GM21528 (cell line): ENCODE results near the gene STARD3.

Experiments
- ATAC-seq: cut with Tn5 transposase; IDR thresholded peaks from one replicate; pipeline ENCODE4 v1.9.1; 2021; ENCODE audit warnings: mild to moderate bottlenecking, moderate library complexity; ENCODE audit not compliant: unreplicated experiment, low FRiP score

STARD3 gene

DNA sequence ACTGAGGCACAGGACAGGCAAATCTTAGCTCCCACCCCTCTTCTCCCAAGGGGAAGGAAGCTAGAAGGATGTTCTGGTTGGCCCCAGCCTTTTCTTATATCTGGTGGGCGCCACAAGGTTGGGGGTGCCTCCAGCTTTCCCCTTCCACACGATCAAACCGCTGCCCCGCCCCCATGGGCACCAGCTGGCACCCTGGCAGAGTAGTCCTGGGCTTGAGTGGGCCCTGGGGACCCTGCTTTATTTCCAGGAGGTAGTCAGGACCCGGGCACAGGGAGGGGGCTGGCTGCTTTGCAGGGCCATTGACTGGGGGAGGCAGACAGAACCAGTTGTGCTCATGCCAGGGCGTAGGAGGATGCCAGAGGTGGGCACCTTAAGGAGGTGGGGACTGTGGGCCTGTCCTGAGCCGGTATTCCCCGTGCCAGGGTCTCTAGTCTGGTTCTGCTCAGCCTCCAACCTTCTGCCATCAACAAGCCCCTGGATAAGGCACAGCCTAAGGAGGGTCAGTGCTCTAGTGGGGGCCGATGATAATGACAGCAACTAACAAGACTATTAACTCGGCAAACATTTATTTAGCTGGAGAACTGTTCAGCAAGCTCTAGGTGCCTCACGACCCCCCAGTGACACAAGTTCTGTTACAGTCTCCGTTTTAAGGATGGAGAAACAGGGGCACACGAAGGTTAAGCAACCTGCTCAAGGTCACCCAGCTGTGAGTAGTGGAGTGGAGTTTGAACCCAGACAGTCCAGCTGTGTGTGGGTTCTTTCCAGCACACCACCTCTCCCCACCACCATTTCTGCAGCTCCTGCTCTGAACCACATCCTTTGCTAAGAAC is 17.8 kb upstream of the STARD3 start:
- ATAC-seq = no peak

DNA sequence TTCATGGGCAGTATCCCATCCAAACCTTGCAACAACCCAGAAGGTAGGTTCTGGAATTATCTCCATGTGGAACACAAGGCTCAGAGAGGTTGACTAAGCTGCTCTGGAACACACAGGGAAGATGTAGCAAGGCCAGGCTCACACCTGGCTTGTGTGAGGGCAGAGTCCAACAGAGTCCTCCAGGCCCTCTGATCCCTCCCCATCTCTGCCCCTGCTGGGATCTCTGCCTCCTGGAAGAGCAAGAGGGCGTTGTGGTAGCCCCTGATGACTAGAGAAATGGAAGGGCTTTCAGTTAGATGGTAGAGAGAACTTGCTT is 17.2 kb upstream of the STARD3 start:
- ATAC-seq = no peak

DNA sequence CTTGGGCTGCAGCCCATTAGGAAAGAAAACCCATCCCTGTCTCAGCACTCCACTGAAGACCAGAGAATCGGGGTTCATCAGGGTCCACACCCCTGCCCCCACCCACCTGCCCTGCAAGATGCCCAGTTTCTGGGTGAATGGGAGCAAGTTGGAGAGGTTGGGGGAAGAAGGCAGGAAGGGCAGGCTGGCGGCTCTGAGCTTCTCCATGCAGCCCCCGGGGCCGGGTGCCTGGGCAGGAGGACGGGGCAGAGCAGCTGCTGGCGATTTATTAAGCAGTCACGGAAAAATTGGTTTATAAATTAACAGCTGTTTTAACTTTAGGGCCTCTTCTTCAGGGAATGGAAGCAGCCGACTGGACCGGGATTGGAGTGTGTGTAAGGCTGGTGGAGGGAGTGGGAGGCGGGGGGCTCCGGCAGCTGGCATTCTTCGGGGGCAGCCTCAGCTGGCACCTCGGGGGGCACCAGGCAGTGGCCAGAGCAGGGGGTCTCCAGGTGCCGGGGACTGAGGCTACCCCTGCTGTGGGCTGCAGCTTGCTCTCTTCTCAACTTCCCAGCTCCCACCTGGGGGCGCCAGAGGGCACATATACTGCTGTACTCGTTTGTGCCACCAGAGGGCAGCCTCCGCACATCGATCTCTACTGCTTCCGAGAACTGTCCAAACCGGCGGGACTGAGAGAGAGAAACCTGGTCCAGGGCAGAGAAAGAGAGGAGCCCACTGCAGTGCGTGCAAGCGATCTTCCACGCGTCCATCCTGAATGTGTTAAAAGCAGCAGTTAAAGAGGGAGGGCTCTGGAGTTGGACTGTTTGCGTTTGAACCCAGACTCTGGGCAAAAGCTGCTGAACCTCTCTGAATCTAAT is 15.2 kb upstream of the STARD3 start:
- no peak for ATAC-seq

DNA sequence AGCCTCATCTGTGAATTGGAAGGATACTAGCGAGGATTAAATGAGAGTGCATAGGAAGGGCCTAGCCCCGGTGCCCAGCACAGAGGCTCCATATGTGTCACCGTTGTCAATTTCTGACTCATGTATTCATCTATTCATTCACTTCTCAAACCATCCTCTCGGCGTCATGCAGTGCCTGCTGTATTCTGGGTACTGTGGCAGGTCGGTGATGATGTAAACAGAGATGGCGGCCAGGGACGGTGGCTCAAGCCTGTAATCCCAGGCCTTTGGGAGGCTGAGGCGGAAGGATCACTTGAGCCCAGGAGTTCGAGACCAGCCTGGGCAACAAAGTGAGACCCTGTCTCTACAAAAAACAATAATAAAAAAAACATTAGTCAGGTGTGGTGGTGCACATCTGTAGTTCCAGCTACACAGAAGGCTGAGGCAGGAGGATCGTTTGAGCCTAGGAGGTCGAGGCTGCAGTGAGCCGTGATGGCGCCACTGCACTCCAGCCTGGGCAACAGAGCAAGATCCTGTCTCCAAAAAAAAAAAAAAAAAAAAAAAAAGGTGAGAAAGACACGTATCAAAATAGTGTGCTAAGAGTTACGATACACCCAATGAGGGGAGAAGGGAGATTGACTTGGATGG is 14.5 kb upstream of the STARD3 start:
- ATAC-seq = no peak

DNA sequence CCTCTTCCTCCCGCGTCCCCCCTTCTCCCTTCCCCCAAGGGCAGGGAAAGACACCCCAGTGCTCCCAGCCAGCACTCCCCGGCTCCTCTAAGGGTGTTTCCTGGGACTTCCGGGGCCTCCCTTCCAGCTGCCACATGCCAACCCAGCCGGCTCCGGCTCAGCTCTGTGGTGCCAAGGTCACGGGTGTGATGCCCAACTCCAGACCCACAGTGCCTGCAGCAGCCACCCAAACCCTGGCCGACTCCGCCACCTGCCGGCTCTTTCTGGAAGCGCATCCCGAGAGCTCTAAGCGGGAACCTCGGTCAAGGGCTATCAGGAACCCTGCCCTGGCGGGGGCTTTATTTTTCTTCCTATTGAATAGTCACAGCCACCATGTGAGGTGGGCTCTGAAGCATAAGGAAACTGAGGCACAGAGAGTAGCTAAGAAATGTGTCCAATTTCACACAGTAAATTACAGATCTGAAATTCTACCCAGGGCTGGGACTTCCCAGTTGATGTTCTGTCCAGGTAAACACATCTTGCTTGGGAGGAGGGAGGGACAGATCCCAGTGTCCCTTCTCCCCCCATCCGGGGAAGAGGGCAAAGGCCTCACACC is 13.5 kb upstream of the STARD3 start:
- ATAC-seq = peak; percentile 60

DNA sequence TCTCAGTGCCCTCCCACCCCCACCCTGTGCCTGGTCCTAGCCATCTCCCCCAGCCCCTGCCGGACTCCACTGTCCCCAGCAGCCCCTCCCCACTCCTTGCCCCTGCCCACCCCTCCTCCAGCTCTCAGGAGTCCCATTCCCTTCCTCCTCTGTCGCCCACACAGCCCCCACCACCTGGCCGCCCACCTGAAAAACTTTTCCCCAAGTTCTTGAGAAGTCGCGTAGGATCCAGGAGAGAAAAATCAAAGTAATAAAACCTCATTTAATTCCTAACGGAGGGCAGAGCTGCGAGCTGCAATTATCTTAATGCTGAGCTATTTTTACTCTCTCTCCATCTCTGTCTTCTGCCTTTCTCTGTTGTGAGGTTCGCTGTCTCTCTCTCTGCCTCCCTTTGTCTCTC is 12.6 kb upstream of the STARD3 start:
- ATAC-seq = no peak

DNA sequence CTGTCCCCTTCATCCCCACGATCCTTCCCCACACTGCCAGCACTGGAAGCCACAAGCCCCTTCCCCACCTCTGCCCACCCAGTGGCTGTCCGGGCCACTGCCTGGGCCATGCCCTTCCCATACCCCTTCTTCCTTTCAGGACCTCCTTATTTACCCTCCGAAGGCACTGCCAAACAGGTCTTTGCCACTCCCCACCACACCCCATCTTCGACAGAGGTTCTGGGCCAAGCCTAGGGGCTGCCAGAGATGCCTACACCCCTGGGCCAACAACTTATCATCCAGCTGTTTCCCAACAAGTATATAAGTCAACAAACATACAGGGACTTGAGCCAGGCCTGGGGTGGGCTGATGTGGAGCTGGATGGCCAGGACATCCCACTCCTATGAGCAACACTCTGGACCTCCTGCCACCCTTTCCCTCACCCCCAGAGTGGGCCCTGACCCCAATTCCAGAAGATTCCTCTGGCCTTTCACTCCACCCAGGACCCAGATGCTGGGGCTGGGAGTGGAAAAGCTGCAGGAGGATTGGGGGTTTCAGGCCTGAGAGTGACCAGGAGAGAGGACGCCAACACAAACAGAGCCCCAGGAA is 11.7 kb upstream of the STARD3 start:
- no peak for ATAC-seq

DNA sequence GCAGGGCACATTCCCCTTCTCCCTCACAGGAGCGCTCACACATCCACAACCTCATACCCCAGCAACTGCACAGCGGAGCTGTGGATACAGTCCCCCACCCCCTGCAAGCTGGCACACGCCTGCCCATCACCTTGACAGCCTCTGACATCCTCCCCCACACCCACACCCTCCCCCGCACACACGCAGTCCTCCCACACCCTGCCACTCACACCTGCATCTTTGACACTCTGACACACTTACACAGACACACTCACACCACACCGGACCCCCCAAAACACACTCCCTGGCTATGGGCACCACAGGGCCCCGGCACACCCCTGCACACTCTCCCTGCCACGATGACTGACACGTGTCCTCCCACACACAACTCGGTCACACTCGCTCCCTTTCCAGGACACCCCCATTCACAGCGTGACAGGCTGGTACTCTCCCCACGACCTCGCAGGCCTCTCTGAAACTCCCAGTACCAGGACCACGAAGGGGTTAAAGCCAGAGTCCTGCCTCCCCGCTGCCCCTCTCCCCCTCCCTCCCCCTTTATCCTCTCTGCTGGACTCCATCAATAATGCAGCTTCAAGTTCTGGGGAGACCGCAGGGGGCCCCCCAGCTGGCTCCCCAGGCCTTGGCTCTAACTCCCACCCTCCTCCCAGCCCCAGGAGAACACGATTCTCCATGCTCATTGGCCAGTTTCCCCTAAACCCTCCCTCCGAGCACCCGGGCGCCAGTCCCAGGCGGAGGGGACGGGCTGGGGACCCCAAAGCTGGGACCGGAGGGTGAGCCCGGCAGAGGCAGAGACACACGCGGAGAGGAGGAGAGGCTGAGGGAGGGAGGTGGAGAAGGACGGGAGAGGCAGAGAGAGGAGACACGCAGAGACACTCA is 10.5 kb upstream of the STARD3 start, which contains the start of gene PPP1R1B:
Gene PPP1R1B, plus strand, starts transcription at position 782 of the 876 bp plus-strand sequence. CDS start 441 bp downstream, outside the sequence.
- ATAC-seq = no peak

DNA sequence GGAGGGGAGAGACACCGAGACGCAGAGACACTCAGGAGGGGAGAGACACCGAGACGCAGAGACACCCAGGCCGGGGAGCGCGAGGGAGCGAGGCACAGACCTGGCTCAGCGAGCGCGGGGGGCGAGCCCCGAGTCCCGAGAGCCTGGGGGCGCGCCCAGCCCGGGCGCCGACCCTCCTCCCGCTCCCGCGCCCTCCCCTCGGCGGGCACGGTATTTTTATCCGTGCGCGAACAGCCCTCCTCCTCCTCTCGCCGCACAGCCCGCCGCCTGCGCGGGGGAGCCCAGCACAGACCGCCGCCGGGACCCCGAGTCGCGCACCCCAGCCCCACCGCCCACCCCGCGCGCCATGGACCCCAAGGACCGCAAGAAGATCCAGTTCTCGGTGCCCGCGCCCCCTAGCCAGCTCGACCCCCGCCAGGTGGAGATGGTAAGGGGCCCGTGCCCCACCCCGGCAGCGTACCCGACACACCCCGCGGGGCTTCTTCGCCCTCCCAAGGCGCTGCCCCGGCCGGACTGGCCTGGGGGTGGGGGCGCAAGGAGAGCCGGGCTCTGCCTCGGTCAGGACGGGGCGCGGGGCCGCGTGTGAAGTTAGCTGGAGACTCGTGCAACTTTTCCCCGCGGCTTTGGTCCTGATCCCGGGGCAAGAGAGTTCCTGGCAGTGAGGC is 9.8 kb upstream of the STARD3 start:
- ATAC-seq = no peak

DNA sequence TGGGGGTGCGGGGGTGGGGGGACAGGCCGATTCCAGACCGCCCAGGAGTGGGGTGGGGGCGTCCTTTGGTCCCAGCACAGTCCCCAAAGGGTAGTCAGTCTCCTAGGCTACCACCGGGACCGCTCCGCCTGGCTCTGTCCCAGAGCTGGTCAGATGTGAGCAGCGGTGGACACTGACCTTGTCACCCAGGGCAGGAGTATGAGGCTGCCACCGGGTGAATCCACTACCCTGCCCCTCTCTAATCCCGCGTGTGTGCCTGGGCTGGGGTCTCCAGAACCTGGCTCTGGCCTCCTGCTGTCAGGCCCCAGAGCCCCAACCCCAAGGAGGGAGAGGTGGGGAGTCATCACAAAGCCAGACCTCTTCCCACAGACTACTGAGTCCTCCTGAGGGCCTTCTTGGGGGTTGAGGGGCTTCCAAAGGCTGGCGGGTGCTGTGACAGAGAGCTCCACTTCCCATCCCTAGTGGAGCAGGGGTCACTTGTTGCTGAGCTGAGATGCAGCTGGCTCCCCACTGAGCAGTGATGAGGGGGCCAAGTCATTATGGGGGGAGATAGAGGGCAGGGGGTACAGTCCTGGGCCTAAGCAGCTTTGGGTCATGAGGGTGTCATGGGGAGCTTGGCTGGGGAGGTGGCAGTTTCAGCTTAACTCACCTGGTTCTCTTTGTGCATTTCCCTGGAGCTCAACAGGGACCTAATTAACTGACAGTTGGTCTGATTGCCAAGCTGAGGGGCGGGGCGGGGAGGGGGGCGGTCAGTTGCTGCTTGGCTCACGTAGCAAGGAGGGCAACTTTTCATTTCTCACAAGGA is 9.0 kb upstream of the STARD3 start:
- no peak for ATAC-seq

DNA sequence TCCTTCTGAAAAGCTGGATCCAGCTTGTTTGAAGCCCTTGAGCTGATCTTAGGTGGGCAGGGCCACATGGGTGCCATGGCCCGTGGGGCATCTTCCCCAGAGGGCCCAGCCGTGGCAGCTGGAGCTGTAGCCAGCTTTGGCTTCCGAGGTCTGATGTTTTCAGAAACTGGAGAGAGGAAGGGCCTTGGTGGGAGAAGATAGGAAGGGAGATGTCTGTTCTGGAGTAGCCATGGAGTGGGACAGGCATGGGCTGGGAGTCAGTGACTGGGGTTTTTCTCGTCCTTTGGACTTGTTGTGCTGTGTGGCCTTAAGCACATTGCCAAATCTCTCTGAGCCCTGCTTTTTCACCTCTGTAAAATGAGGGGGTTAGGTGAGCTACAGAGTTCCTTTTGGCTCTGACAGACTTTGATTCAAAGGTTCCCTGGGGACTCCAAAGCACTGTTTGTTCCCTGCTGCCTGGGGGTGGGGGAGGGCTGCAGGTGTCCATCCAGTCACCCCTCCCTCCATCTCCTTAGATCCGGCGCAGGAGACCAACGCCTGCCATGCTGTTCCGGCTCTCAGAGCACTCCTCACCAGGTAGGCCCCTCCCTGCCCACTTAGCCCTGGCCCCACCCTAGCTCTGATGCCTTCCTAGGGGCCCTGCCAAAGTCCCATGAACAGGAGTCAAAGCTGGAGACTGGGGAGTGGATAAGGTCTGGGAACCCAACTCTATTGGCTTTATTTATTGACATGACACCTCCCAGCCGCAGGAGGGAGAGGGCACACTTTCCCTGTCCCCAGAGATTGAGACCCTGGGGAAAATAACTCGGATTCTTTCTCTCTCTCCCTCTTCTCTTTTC is 8.1 kb upstream of the STARD3 start:
- ATAC-seq = no peak

DNA sequence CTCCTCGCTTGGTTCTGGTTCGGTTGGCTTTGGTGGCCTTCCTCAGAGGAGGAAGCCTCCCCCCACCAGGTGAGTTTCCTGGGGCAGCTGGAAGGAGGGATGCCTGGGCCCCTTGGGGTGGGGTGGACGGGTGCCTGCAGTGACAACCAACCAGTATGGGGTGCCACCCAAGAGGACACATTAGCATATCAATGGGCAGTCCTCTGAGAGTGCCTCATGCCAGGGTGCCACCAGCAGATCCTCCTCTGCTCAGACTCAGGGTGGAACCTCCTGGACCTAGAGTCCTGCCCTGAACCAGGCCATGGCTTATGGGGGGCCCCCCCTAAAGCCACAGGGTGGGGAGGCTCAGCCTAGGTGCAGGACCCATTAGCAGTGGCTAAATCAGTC is 7.5 kb upstream of the STARD3 start:
- no peak for ATAC-seq

DNA sequence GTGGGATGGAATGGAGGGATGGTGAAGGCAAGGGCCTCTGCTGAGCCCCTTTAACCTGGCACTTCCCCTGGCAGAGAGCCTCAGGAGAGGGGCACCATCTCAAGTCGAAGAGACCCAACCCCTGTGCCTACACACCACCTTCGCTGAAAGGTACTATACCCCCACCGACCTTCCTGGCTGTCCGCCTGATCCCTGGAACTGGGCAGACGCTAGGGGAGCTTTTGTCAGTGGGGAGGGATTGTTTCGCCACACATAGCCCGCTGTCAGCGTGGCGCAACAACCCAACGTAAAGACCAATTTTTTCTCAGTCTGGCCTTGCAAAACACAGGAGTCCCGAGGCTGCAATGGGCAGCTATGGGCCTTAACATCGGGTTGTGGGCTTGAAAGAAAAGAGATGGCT is 7.0 kb upstream of the STARD3 start:
- ATAC-seq = no peak

DNA sequence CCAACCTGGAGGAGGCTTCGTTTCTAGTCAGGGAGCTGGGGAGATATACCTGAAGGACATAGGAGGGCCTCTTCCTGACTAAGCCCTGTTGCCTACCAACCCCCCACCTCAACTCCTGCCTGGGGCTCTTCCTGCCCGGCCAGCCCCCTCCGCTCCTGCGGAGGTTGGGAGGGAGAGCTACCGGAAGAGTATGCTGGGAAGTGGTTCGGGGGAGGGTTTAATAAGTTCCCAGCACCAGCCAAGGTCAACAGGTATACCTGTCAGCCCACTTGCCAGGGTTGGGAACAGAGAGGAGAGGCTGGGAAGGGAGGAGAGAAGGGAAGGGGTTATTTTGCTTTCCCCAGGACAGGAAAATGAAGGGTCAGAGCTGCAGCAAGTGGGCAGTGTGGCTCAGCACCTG is 5.5 kb upstream of the STARD3 start:
- ATAC-seq = no peak

DNA sequence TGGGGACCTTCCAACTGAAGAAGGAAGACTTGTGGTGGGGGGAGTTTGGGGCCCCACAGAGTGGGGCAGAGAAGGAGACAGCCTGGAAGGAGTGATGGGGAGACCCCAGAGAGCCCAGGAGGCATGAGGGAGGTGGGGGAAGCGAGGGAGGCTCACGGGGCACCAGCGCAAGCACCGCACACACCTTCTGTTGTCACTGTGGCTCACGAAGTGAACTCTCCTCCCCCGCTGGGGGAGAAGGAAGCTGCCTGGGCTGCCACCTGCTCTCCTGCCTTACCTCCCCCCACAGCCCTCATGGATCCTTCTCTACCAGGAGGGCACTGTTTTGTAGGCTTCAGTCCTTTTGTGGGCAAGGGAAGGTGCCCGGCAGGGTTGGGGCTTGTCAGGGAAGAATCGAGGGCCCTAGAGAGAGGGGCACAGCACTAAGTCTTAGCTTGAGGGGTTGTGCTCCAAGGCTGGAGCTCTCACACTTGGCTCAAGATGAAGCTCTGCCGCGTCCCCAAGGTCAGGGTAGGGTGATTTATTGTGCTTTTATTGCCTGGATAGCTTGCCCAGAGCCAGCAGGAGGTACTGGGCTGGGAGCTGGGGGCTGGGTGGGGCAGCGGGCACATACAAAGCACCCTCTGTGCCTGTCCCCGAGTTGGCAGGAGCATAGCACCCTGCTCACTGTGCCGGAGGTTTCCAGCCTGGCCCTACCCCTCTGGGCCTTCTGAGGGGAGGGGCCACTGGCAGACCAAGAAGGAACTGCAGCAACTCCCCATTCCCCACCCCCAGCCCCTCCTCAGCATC is 4.6 kb upstream of the STARD3 start:
- no peak for ATAC-seq

DNA sequence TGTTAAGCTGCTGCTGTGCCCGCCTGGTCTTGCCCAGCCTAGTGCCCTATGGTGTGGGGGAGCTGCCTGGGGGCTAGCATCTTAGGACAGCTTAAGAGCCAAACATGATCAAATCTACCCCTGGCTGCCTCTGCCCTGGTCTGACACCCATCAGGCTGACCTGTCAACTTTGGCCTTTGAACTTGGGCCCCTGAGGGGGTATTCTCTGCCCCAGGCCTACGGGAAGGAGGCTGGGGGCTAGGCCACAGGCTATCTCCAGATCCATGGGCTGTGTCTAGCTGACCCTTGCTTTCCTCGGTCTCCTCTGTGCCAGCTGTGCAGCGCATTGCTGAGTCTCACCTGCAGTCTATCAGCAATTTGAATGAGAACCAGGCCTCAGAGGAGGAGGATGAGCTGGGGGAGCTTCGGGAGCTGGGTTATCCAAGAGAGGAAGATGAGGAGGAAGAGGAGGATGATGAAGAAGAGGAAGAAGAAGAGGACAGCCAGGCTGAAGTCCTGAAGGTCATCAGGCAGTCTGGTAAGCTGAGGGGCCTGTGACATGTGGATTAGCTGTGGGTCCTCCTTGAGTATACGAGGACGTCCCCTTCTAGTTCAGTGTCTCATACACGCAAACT is 3.3 kb upstream of the STARD3 start:
- ATAC-seq = no peak
